OCI-LY7 (cell line): Measurements from ENCODE around the gene RBM42. TPM values are rescaled to one million over a fixed set of nuclear protein-coding genes. Genes with fewer than 3 reads are reported as not detected.

Experiments
- BruUV-seq: library from RNA; stranded (reverse); fragments of 400-500 nt; replicated peaks from 2 replicates; lab custom pipeline; 2021; lab: Mats Ljungman, UMichigan
- CTCF ChIA-PET: fragments of 300-600 bp; sonication (Branson Sonifier 250); formaldehyde crosslinking; loops from one replicate; lab custom pipeline; 2022; ENCODE audit warnings: antibody characterized with exemption; ENCODE audit not compliant: unreplicated experiment; lab: Charles Lee
- POLR2A ChIA-PET: fragments of 300-600 bp; sonication (Branson Sonifier 250); formaldehyde crosslinking; loops from one replicate; lab custom pipeline; 2022; ENCODE audit warnings: antibody characterized with exemption; lab: Charles Lee
- DNase-seq: peaks from one replicate; pipeline ENCODE4 v3.0.0-alpha.2; 2015; ENCODE audit warnings: low spot score
- H2AFZ ChIP-seq: fragments of 200-600 bp; sonication (generic), shearing (Covaris generic); 2 replicates; pipeline ENCODE4 v1.6.1; 2014; ENCODE audit warnings: mild to moderate bottlenecking, antibody characterized with exemption, low read length, moderate library complexity
- H3K27ac ChIP-seq: fragments of 200-600 bp; sonication (generic); 2 replicates; pipeline ENCODE4 v1.5.1; 2014; ENCODE audit warnings: mixed run types, low read depth, mild to moderate bottlenecking, moderate library complexity, low read length, inconsistent platforms; ENCODE audit not compliant: poor library complexity, severe bottlenecking
- H3K36me3 ChIP-seq: fragments of 200-600 bp; sonication (generic); 2 replicates; pipeline ENCODE4 v1.6.1; 2014; ENCODE audit warnings: mild to moderate bottlenecking, antibody characterized with exemption, low read length, moderate library complexity, mixed read lengths; ENCODE audit not compliant: insufficient read depth
- H3K4me1 ChIP-seq: fragments of 200-600 bp; sonication (generic); 2 replicates; pipeline ENCODE4 v1.5.1; 2014; ENCODE audit warnings: mild to moderate bottlenecking, low read length; ENCODE audit not compliant: insufficient read depth, poor library complexity, severe bottlenecking
- H3K4me2 ChIP-seq: fragments of 200-600 bp; sonication (generic); 2 replicates; pipeline ENCODE4 v1.6.1; 2014; ENCODE audit warnings: mild to moderate bottlenecking, low read length
- H3K4me3 ChIP-seq: fragments of 200-600 bp; sonication (generic); 2 replicates; pipeline ENCODE4 v1.5.1; 2014; ENCODE audit warnings: mild to moderate bottlenecking, low read depth, low read length; ENCODE audit not compliant: poor library complexity, severe bottlenecking
- H3K79me2 ChIP-seq: fragments of 200-600 bp; sonication (generic); 2 replicates; pipeline ENCODE4 v1.6.1; 2016; ENCODE audit warnings: low read depth, mild to moderate bottlenecking, low read length, moderate library complexity, mixed read lengths; ENCODE audit not compliant: insufficient read depth
- H3K9me2 ChIP-seq: fragments of 200-600 bp; sonication (generic); 2 replicates; pipeline ENCODE4 v1.6.1; 2016; ENCODE audit warnings: mild to moderate bottlenecking, low read length, mixed read lengths; ENCODE audit not compliant: insufficient read depth
- H3K9me3 ChIP-seq: fragments of 200-600 bp; sonication (generic); 2 replicates; pipeline ENCODE4 v1.6.1; 2014; ENCODE audit warnings: mild to moderate bottlenecking, mixed run types, low read length, mixed read lengths
- H4K20me1 ChIP-seq: fragments of 200-600 bp; sonication (generic); 2 replicates; pipeline ENCODE4 v1.6.1; 2014; ENCODE audit warnings: mild to moderate bottlenecking, antibody characterized with exemption, low read length, moderate library complexity, mixed read lengths; ENCODE audit not compliant: insufficient read depth
- EZH2phosphoT487 ChIP-seq: fragments of 200-600 bp; sonication (generic); IDR thresholded peaks from 2 replicates; pipeline ENCODE4 v1.6.1; 2018; ENCODE audit warnings: low read depth, borderline replicate concordance, mild to moderate bottlenecking, mixed run types, antibody characterized with exemption, low read length, moderate library complexity, mixed read lengths
- intact Hi-C: fragments of 100-400 bp; cut with micrococcal nuclease; formaldehyde crosslinking; loops from one replicate; pipeline ENCODE4 v1.10.0; 2022; ENCODE audit not compliant: unreplicated experiment
- total RNA-seq, 2 experiments: library from RNA; depleted of rRNA in 1 of 2; stranded (reverse); fragments of >200 nt in 1 of 2; shearing (Covaris generic) in 1 of 2; gene quantifications; 2 replicates each; pipeline ENCODE4 v1.2.3, GENCODE V29; 2014 to 2022
- TF ChIP-seq, protein P1 (sequence below): fragments of 200-600 bp; sonication (generic); conservative IDR thresholded peaks from 2 replicates; pipeline ENCODE4 v1.5.1; 2014; ENCODE audit warnings: mild to moderate bottlenecking, antibody characterized with exemption, low read length, moderate library complexity, mixed read lengths

The RBM42 gene
- total RNA-seq, 2 experiments from 2014 or later = 62.0 to 115 TPM

DNA sequence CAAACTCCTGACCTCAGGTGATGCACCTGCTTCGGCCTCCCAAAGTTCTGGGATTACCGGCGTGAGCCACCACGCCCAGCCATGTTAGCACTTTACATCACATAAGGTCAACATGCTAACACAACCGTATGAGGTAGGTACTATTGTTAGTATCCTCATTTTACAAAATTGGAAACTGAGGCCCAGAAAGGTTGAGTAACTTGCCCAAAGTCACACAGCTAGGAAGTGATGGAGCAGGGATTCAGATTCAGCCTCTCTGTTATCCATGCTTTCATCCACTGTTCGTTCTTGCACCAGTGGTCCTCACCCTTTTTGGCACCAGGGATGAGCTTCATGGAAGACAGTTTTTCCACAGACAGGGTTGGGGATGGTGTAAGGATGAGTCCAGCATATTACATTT lies 27.9 kb downstream of the RBM42 start:
- Histone ChIP-seq H3K9me3 (no peaks in the 10 kb centered on the region), H3K9me2 (no peaks in the 10 kb centered on the region), H3K4me1 (no peaks in the 10 kb centered on the region), H3K36me3 (peaks cover 80% of the 10 kb centered on the region), H3K4me2 (no peak overlapping the region), H3K27ac (no peak overlapping the region), H3K79me2 (no peaks in the 10 kb centered on the region; the same call in 1 of the 2 replicates), H3K4me3 (no peak overlapping the region), H4K20me1 (no peaks in the 10 kb centered on the region), H2AFZ (no peak overlapping the region)
- BruUV-seq = no TSS peak
- no peak for DNase-seq
- POLR2A ChIA-PET = interaction anchor here (2.9 kb wide), 1 partner anchor 8 kb away, joined by 7 read pairs; the partner anchor contains the start of gene COX6B1
- intact Hi-C loops = no loop called here
- CTCF ChIA-PET = no interaction called here
- no peak for TF ChIP-seq EZH2phosphoT487
- TF ChIP-seq, protein P1, sequence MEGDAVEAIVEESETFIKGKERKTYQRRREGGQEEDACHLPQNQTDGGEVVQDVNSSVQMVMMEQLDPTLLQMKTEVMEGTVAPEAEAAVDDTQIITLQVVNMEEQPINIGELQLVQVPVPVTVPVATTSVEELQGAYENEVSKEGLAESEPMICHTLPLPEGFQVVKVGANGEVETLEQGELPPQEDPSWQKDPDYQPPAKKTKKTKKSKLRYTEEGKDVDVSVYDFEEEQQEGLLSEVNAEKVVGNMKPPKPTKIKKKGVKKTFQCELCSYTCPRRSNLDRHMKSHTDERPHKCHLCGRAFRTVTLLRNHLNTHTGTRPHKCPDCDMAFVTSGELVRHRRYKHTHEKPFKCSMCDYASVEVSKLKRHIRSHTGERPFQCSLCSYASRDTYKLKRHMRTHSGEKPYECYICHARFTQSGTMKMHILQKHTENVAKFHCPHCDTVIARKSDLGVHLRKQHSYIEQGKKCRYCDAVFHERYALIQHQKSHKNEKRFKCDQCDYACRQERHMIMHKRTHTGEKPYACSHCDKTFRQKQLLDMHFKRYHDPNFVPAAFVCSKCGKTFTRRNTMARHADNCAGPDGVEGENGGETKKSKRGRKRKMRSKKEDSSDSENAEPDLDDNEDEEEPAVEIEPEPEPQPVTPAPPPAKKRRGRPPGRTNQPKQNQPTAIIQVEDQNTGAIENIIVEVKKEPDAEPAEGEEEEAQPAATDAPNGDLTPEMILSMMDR = no peak

DNA sequence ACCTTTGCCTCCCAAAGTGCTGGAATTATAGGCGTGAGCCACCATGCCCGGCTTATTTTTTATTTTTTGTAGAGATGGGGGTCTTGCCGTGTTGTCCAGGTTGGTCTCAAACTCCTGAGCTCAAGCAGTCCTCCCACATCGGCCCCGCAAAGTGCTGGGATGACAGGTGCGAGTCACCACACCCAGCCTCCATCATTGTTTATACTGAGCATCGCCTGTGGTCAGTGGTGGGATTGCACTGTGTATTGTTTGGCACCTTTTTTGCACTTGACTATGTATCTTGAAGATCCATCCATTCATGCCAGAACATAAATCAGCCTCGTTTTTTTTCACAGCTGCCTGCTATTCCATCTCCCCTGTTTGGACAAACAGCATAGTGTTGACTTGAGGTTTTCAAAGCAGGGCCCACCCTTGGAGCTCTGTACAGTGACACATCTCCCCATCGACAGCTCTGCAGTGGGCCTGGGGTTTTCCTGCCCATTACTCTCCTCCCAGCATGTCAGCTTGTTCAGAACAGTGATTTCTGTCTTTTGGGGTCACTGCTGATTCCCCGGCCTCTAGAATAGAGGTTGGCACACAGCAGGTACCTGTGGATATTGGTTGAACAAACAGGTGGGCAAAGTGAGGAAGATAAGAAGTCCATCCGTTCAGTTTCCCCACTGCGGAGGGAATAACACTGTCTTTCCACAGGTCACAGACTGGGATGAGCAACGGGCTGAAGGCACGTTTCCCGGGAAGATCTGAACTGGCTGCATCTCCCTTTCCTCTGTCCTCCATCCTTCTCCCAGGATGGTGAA lies 29.3 kb downstream of the RBM42 start:
- DNase-seq = no peak
- H3K79me2 ChIP-seq = no peaks in the 10 kb centered on the region
- no peaks in the 10 kb centered on the region for H3K9me3 ChIP-seq
- H4K20me1 ChIP-seq = no peaks in the 10 kb centered on the region
- no peak for TF ChIP-seq EZH2phosphoT487
- TF ChIP-seq, protein P1 = peak; percentile 29; the same call in 1 of the 2 replicates
- no peaks in the 10 kb centered on the region for H3K9me2 ChIP-seq
- H2AFZ ChIP-seq = no peak overlapping the region
- no peaks in the 10 kb centered on the region for H3K4me1 ChIP-seq
- H3K4me3 ChIP-seq = no peak overlapping the region
- no peak overlapping the region for H3K27ac ChIP-seq
- POLR2A ChIA-PET = interaction anchor here (2.9 kb wide), 1 partner anchor 10 kb away, joined by 7 read pairs; the partner anchor contains the start of gene COX6B1
- H3K4me2 ChIP-seq = no peak overlapping the region
- BruUV-seq = no TSS peak
- CTCF ChIA-PET = no interaction called here
- intact Hi-C loops = no loop called here
- H3K36me3 ChIP-seq = peaks cover 79% of the 10 kb centered on the region

DNA sequence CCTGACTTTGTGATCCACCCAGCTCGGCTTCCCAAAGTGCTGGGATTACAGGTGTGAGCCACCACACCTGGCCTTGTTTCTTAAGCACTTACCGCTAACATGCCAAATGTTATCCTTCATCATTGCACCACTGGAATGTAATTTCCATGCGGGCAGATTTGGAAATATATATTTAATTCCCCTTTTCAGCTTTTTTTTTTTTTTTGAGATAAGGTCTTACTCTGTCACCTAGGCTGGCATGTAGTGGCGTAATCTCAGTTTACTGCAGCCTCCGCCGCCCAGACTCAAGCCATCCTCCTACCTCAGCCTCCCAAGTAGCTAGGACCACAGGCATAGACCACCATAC lies 33.1 kb downstream of the RBM42 start:
- H3K36me3 ChIP-seq = peaks cover 56% of the 10 kb centered on the region
- H4K20me1 ChIP-seq = no peaks in the 10 kb centered on the region
- H3K9me3 ChIP-seq = no peaks in the 10 kb centered on the region
- ChIA-PET POLR2A (interaction anchor here (0.7 kb wide), 1 partner anchor 378 kb away, joined by 3 read pairs; no protein-coding TSS in a partner anchor), CTCF (no interaction called here)
- H3K4me2 ChIP-seq = no peak overlapping the region
- no peaks in the 10 kb centered on the region for H3K9me2 ChIP-seq
- TF ChIP-seq EZH2phosphoT487 = no peak
- TF ChIP-seq, protein P1 = no peak
- H2AFZ ChIP-seq = no peak overlapping the region
- BruUV-seq = no TSS peak
- DNase-seq = no peak
- no peaks in the 10 kb centered on the region for H3K4me1 ChIP-seq
- H3K27ac ChIP-seq = no peak overlapping the region
- H3K4me3 ChIP-seq = no peak overlapping the region
- no peaks in the 10 kb centered on the region for H3K79me2 ChIP-seq
- intact Hi-C loops = no loop called here
